Uterus (tissue), 2 donors: ENCODE measurements around the gene DOCK4.

Experiments used
- CTCF ChIP-seq, 4 experiments: fragments of 200-600 bp in 2 of 4; fragments of 450-650 bp in 2 of 4; sonication (generic) in 2 of 4; IDR thresholded peaks; one replicate each; pipeline ENCODE4 v1.5.1; 2016 to 2019; ENCODE audit warnings: antibody characterized with exemption in 4 of 4, mild to moderate bottlenecking in 2 of 4, moderate library complexity in 1 of 4
- POLR2A ChIP-seq, 2 donors: fragments of 450-650 bp; IDR thresholded peaks; one replicate each; pipeline ENCODE4 v1.6.1; 2016; ENCODE audit warnings: antibody characterized with exemption in 2 of 2, mild to moderate bottlenecking in 1 of 2, moderate library complexity in 1 of 2

GRCh38 chr7:111987115-111987826, 218.9 kb downstream of the DOCK4 start:
- TF ChIP-seq POLR2A (IDR thresholded peaks at IDR 0.05), result no peak
- TF ChIP-seq CTCF (IDR thresholded peaks at IDR 0.05), result no peak
